ENCODE results near the gene CYBA. TPM values are rescaled to one million over a fixed set of nuclear protein-coding genes. Genes with fewer than 3 reads are reported as not detected.

The CYBA gene
- total and polyA plus RNA-seq, 9 donors, result 41.9 to 69.3 (median 50.4) TPM

DNA sequence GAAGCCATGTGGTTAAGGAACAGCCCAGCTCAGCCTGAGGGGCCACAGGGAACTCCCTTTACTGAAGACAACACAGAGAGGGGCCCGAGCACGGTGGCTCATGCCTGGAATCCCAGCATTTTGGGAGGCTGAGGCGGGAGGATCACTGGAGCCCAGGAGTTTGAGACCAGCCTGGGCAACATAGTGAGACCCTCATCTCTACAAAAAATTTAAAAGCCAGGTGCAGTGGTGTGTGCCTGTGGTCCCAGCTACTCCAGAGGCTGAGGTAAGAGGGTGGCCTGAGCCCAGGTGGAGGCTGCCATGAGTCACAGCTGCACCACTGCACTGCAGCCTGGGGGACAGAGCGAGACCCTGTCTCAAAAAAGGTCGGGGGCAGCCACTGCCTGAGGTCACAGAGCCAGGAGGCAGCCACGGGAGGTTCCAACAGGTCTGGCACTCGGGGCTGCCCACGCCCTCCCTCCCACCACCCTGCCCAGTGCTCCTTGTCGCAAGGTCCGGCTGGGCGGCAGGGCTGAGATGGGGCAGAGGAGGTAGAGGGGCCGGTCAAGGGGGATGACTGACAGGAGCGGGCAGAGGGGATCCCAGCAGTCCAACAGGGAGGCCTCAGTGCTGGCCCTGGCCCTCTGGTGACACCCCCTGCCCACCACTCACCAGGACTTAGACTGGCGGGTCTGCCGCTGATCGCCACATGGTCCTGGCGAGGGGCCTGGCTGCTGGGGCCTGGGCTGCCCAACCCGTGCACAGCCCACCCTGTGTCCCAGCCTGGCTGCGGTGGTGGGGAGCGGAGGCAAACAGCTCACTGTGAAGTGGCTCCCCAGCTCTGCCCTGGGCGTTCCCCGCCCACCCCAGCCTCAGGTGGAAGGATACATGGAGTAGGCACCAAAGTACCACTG lies 3.4 kb downstream of the CYBA start:
- WGBS (ENCODE audit: insufficient coverage), result 86% methylated on average over 9 of the region's 22 CpGs
- H3K9me3 ChIP-seq (replicated peaks; ENCODE audit: control insufficient read depth, low read depth, low read length), result no peaks in the 10 kb centered on the region
- H3K4me1 ChIP-seq (ENCODE audit: control insufficient read depth, insufficient read depth, low read length), result peaks cover 27% of the 10 kb centered on the region
- no peak overlapping the region for H3K4me3 ChIP-seq (ENCODE audit: low read length)
- no peak overlapping the region for H3K27ac ChIP-seq (ENCODE audit: low read length)
- no peak for DNase-seq
- no peaks in the 10 kb centered on the region for H3K27me3 ChIP-seq (ENCODE audit: control insufficient read depth, insufficient read depth, low read length)
- H3K36me3 ChIP-seq (ENCODE audit: control insufficient read depth, insufficient read depth, low read length), result peaks cover 9% of the 10 kb centered on the region

GRCh38 chr16:88646345-88647034 lies 4.4 kb downstream of the CYBA start:
- no peak overlapping the region for H3K27ac ChIP-seq (ENCODE audit: low read length)
- H3K9me3 ChIP-seq (replicated peaks; ENCODE audit: control insufficient read depth, low read depth, low read length), result no peaks in the 10 kb centered on the region
- no peak for DNase-seq
- no peak overlapping the region for H3K4me3 ChIP-seq (ENCODE audit: low read length)
- peaks cover 22% of the 10 kb centered on the region for H3K4me1 ChIP-seq (ENCODE audit: control insufficient read depth, insufficient read depth, low read length)
- peaks cover 2% of the 10 kb centered on the region for H3K27me3 ChIP-seq (ENCODE audit: control insufficient read depth, insufficient read depth, low read length)
- 73% methylated on average over 17 of the region's 28 CpGs for WGBS (ENCODE audit: insufficient coverage)
- H3K36me3 ChIP-seq (ENCODE audit: control insufficient read depth, insufficient read depth, low read length), result peaks cover 5% of the 10 kb centered on the region

DNA sequence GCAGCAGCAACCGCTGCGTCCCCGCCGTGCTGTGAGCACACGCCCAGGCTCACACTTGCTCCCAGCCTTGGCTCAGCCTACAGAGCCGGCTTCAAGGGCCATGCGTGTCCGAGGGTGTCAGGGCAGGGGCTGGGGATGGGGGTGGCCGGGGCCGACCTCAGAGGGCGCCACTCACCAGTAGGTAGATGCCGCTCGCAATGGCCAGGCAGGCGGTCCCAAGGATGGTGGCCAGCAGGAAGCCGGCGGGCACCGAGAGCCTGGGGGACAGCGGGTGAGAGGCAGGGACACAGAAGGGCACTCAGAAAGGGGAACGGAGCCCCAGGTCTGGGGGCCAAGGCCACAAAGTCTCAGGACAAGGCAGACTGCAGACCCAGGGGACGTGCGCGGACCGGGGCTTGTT lies 4.9 kb downstream of the CYBA start:
- 84% methylated on average over 23 of the region's 23 CpGs for WGBS (ENCODE audit: insufficient coverage)
- Histone ChIP-seq H3K4me3 (ENCODE audit: low read length) (no peak overlapping the region), H3K4me1 (ENCODE audit: control insufficient read depth, insufficient read depth, low read length) (peaks cover 16% of the 10 kb centered on the region), H3K36me3 (ENCODE audit: control insufficient read depth, insufficient read depth, low read length) (peaks cover 5% of the 10 kb centered on the region), H3K27ac (ENCODE audit: low read length) (no peak overlapping the region), H3K9me3 (replicated peaks; ENCODE audit: control insufficient read depth, low read depth, low read length) (no peaks in the 10 kb centered on the region), H3K27me3 (ENCODE audit: control insufficient read depth, insufficient read depth, low read length) (peaks cover 5% of the 10 kb centered on the region)
- DNase-seq, result no peak

- Histone ChIP-seq H3K27ac (ENCODE audit: low read length) (no peak overlapping the region), H3K4me3 (ENCODE audit: low read length) (no peak overlapping the region), H3K27me3 (ENCODE audit: control insufficient read depth, insufficient read depth, low read length) (peaks cover 10% of the 10 kb centered on the region), H3K36me3 (ENCODE audit: control insufficient read depth, insufficient read depth, low read length) (peaks cover 5% of the 10 kb centered on the region), H3K9me3 (replicated peaks; ENCODE audit: control insufficient read depth, low read depth, low read length) (no peaks in the 10 kb centered on the region), H3K4me1 (ENCODE audit: control insufficient read depth, insufficient read depth, low read length) (peaks cover 14% of the 10 kb centered on the region)
- 92% methylated on average over 16 of the region's 16 CpGs for WGBS (ENCODE audit: insufficient coverage)
- DNase-seq, result no peak
Observed at GRCh38 chr16:88645455-88645854, 5.4 kb downstream of the CYBA start.

DNA sequence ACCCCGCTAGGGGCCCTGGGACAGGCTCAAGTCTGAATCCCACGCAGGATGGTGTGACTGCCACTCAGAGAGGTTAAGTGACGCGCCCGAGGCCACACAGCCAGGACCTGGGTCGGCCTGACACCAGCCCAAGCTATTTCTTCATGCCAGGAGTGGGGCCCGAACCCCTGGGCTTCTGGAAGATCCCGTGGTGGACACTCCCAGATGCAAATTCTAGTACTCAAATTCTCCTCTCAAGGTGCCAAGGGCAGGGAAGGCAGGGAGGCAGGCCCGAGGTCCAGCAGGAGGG lies 7.3 kb downstream of the CYBA start:
- H3K36me3 ChIP-seq (ENCODE audit: control insufficient read depth, insufficient read depth, low read length), result no peaks in the 10 kb centered on the region
- H3K27me3 ChIP-seq (ENCODE audit: control insufficient read depth, insufficient read depth, low read length), result peaks cover 29% of the 10 kb centered on the region
- no peak overlapping the region for H3K4me3 ChIP-seq (ENCODE audit: low read length)
- H3K27ac ChIP-seq (ENCODE audit: low read length), result no peak overlapping the region
- no peak for DNase-seq
- H3K9me3 ChIP-seq (replicated peaks; ENCODE audit: control insufficient read depth, low read depth, low read length), result no peaks in the 10 kb centered on the region
- WGBS (ENCODE audit: insufficient coverage), result 91% methylated on average over 7 of the region's 9 CpGs
- peaks cover 5% of the 10 kb centered on the region for H3K4me1 ChIP-seq (ENCODE audit: control insufficient read depth, insufficient read depth, low read length)

- no peak for DNase-seq
- 84% methylated on average over 37 of the region's 58 CpGs for WGBS (ENCODE audit: insufficient coverage)
- peaks cover 34% of the 10 kb centered on the region for H3K27me3 ChIP-seq (ENCODE audit: control insufficient read depth, insufficient read depth, low read length)
- no peaks in the 10 kb centered on the region for H3K36me3 ChIP-seq (ENCODE audit: control insufficient read depth, insufficient read depth, low read length)
- H3K27ac ChIP-seq (ENCODE audit: low read length), result no peak overlapping the region
- no peak overlapping the region for H3K4me3 ChIP-seq (ENCODE audit: low read length)
- H3K4me1 ChIP-seq (ENCODE audit: control insufficient read depth, insufficient read depth, low read length), result peaks cover 5% of the 10 kb centered on the region
- H3K9me3 ChIP-seq (replicated peaks; ENCODE audit: control insufficient read depth, low read depth, low read length), result no peaks in the 10 kb centered on the region
Observed at GRCh38 chr16:88642881-88643643, 7.8 kb downstream of the CYBA start.

GRCh38 chr16:88640498-88641247 lies 10.2 kb downstream of the CYBA start:
- DNase-seq, result no peak
- WGBS (ENCODE audit: insufficient coverage), result 63% methylated on average over 13 of the region's 17 CpGs
- Histone ChIP-seq H3K9me3 (replicated peaks; ENCODE audit: control insufficient read depth, low read depth, low read length) (no peaks in the 10 kb centered on the region), H3K27me3 (ENCODE audit: control insufficient read depth, insufficient read depth, low read length) (peaks cover 56% of the 10 kb centered on the region), H3K4me3 (ENCODE audit: low read length) (no peak overlapping the region), H3K4me1 (ENCODE audit: control insufficient read depth, insufficient read depth, low read length) (peaks cover 5% of the 10 kb centered on the region), H3K36me3 (ENCODE audit: control insufficient read depth, insufficient read depth, low read length) (no peaks in the 10 kb centered on the region), H3K27ac (ENCODE audit: low read length) (no peak overlapping the region)

DNA sequence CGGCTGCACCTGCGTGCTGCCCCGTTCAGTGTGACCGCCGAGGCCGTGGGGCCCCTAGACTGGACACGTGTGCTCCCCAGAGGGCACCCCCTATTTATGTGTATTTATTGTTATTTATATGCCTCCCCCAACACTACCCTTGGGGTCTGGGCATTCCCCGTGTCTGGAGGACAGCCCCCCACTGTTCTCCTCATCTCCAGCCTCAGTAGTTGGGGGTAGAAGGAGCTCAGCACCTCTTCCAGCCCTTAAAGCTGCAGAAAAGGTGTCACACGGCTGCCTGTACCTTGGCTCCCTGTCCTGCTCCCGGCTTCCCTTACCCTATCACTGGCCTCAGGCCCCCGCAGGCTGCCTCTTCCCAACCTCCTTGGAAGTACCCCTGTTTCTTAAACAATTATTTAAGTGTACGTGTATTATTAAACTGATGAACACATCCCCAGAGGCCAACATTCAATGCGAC lies 10.8 kb downstream of the CYBA start:
- peaks cover 6% of the 10 kb centered on the region for H3K4me1 ChIP-seq (ENCODE audit: control insufficient read depth, insufficient read depth, low read length)
- H3K36me3 ChIP-seq (ENCODE audit: control insufficient read depth, insufficient read depth, low read length), result no peaks in the 10 kb centered on the region
- no peak overlapping the region for H3K4me3 ChIP-seq (ENCODE audit: low read length)
- no peak overlapping the region for H3K27ac ChIP-seq (ENCODE audit: low read length)
- H3K27me3 ChIP-seq (ENCODE audit: control insufficient read depth, insufficient read depth, low read length), result peaks cover 62% of the 10 kb centered on the region
- H3K9me3 ChIP-seq (replicated peaks; ENCODE audit: control insufficient read depth, low read depth, low read length), result no peaks in the 10 kb centered on the region
- DNase-seq, result no peak
- WGBS (ENCODE audit: insufficient coverage), result 10% methylated on average over 2 of the region's 13 CpGs

DNA sequence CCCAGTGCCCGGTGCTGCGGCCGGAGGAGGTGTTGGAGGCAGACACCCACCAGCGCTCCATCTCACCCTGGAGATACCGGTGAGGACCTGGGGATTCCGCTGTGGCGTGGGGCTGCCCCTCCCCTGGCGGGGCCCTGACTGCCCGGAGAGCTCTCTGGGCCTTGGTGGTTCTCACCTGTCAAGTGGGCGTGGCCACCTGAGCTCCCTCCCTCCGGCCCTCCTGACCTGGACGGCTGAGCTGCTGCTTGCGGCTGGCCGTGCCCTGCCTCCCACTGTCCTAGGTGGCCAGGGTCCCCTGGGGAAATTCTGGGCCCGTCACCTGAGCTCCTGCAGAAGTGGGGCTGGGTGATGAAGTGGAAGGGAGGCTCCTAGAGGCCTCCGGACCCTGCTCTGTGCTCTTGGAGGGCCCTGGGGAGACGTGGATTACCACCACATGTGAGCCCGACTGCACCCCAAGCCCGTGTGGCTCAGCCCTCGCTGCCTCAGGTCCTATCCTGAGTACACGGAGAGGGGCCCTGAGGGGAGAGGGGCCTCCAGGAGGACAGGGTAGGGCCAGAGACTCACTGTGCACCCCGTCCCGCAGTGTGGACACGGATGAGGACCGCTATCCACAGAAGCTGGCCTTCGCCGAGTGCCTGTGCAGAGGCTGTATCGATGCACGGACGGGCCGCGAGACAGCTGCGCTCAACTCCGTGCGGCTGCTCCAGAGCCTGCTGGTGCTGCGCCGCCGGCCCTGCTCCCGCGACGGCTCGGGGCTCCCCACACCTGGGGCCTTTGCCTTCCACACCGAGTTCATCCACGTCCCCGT lies 11.4 kb downstream of the CYBA start:
- Histone ChIP-seq H3K9me3 (replicated peaks; ENCODE audit: control insufficient read depth, low read depth, low read length) (no peaks in the 10 kb centered on the region), H3K36me3 (ENCODE audit: control insufficient read depth, insufficient read depth, low read length) (no peaks in the 10 kb centered on the region), H3K4me3 (ENCODE audit: low read length) (no peak overlapping the region), H3K27ac (ENCODE audit: low read length) (no peak overlapping the region), H3K4me1 (ENCODE audit: control insufficient read depth, insufficient read depth, low read length) (peaks cover 11% of the 10 kb centered on the region), H3K27me3 (ENCODE audit: control insufficient read depth, insufficient read depth, low read length) (peaks cover 65% of the 10 kb centered on the region)
- WGBS (ENCODE audit: insufficient coverage), result 19% methylated on average over 40 of the region's 45 CpGs
- DNase-seq, result no peak
